Middle frontal gyrus (tissue), 1 donor: ENCODE measurements around the gene UBE4B.

Experiments used
- DNase-seq: peaks from one replicate; pipeline ENCODE4 v3.0.0-alpha.2; 2015; ENCODE audit warnings: low spot score; ENCODE audit errors: extremely low spot score

The UBE4B gene

GRCh38 chr1:10113501-10113900 is 80.7 kb downstream of the UBE4B start:
- DNase-seq, result no peak

- DNase-seq, result no peak
These were observed 82.0 kb downstream of the UBE4B start for GRCh38 chr1:10114746-10115145.

GRCh38 chr1:10117132-10117531 is 84.4 kb downstream of the UBE4B start:
- no peak for DNase-seq

- no peak for DNase-seq
These were observed 85.1 kb downstream of the UBE4B start for GRCh38 chr1:10117865-10118264.

GRCh38 chr1:10121688-10122087 is 88.9 kb downstream of the UBE4B start:
- DNase-seq, result no peak

- DNase-seq, result no peak
These were observed 90.2 kb downstream of the UBE4B start for GRCh38 chr1:10122926-10123325.

- DNase-seq, result peak; percentile 40
These were observed 95.5 kb downstream of the UBE4B start for GRCh38 chr1:10128101-10128765.

GRCh38 chr1:10132316-10132715 is 99.6 kb downstream of the UBE4B start:
- no peak for DNase-seq

GRCh38 chr1:10132852-10133251 is 100.1 kb downstream of the UBE4B start:
- DNase-seq, result no peak

- no peak for DNase-seq
These were observed 108.2 kb downstream of the UBE4B start for GRCh38 chr1:10140981-10141380.

- no peak for DNase-seq
These were observed 111.3 kb downstream of the UBE4B start for GRCh38 chr1:10143961-10144485.

- DNase-seq, result no peak
These were observed 113.6 kb downstream of the UBE4B start for GRCh38 chr1:10146391-10146790.

- no peak for DNase-seq
These were observed 116.5 kb downstream of the UBE4B start for GRCh38 chr1:10149231-10149630.

- no peak for DNase-seq
These were observed 120.0 kb downstream of the UBE4B start for GRCh38 chr1:10152709-10153284.

- DNase-seq, result no peak
These were observed 122.4 kb downstream of the UBE4B start for GRCh38 chr1:10155087-10155712.

- DNase-seq, result no peak
These were observed 127.4 kb downstream of the UBE4B start for GRCh38 chr1:10160173-10160572.

GRCh38 chr1:10160907-10161490 is 128.2 kb downstream of the UBE4B start:
- DNase-seq, result no peak

GRCh38 chr1:10161541-10162290 is 129.0 kb downstream of the UBE4B start:
- no peak for DNase-seq

- DNase-seq, result no peak
These were observed 136.3 kb downstream of the UBE4B start for GRCh38 chr1:10168912-10169514.

GRCh38 chr1:10170239-10170574 is 137.4 kb downstream of the UBE4B start:
- DNase-seq, result no peak

- DNase-seq, result no peak
These were observed 138.5 kb downstream of the UBE4B start for GRCh38 chr1:10171105-10171767.
